Progenitor cell of endocrine pancreas (in vitro differentiated cells): ENCODE measurements around the gene MYOM3. TPM values are rescaled to one million over a fixed set of nuclear protein-coding genes. Genes with fewer than 3 reads are reported as not detected.

ENCODE experiments used
- DNase-seq: peaks from one replicate; pipeline ENCODE4 v3.0.0; 2021; ENCODE audit warnings: low spot score; ENCODE audit not compliant: unreplicated experiment
- H3K27ac Mint-ChIP-seq: 2 replicates; pipeline ENCODE4 v1.8.0; 2021; ENCODE audit warnings: mild to moderate bottlenecking, moderate library complexity, mixed read lengths
- H3K27me3 Mint-ChIP-seq: 2 replicates; pipeline ENCODE4 v1.8.0; 2021; ENCODE audit warnings: mixed read lengths
- H3K36me3 Mint-ChIP-seq: 2 replicates; pipeline ENCODE4 v1.8.0; 2022; ENCODE audit warnings: mixed read lengths; ENCODE audit not compliant: insufficient read depth
- H3K4me1 Mint-ChIP-seq: 2 replicates; pipeline ENCODE4 v1.8.0; 2021; ENCODE audit warnings: low read depth, mixed read lengths
- H3K4me3 Mint-ChIP-seq: 2 replicates; pipeline ENCODE4 v1.8.0; 2021; ENCODE audit warnings: low read depth, mild to moderate bottlenecking, moderate library complexity, mixed read lengths
- H3K9me3 Mint-ChIP-seq: 2 replicates; pipeline ENCODE4 v1.8.0; 2021; ENCODE audit warnings: low read depth, mixed read lengths
- CTCF ChIP-seq: fragments of 200-600 bp; sonication (generic); IDR thresholded peaks from one replicate; pipeline ENCODE4 v1.5.0; 2021; ENCODE audit warnings: antibody characterized with exemption, mild to moderate bottlenecking; ENCODE audit not compliant: unreplicated experiment
- total RNA-seq: library from RNA; stranded (reverse); gene quantifications from 2 replicates; pipeline ENCODE4 v1.2.1, GENCODE V29; 2021

MYOM3 gene
- total RNA-seq, 1 donor from 2014 or later, result 0.84 TPM

- Mint-ChIP-seq H3K36me3 (peaks cover 16% of the 10 kb centered on the region), H3K9me3 (no peaks in the 10 kb centered on the region), H3K4me1 (peaks cover 35% of the 10 kb centered on the region), H3K27ac (peak overlapping the region; percentile 33), H3K27me3 (no peaks in the 10 kb centered on the region), H3K4me3 (no peak overlapping the region)
- peak; percentile 49 for TF ChIP-seq CTCF
- no peak for DNase-seq
Measured at GRCh38 chr1:24155011-24155782, 43.3 kb upstream of the MYOM3 start.

- H3K4me3 Mint-ChIP-seq, result no peak overlapping the region
- H3K27ac Mint-ChIP-seq, result peak overlapping the region; percentile 73
- H3K27me3 Mint-ChIP-seq, result no peaks in the 10 kb centered on the region
- H3K36me3 Mint-ChIP-seq, result peaks cover 14% of the 10 kb centered on the region
- peaks cover 39% of the 10 kb centered on the region for H3K4me1 Mint-ChIP-seq
- no peaks in the 10 kb centered on the region for H3K9me3 Mint-ChIP-seq
- no peak for TF ChIP-seq CTCF
- no peak for DNase-seq
Measured at GRCh38 chr1:24154215-24154614, 42.3 kb upstream of the MYOM3 start.

DNA sequence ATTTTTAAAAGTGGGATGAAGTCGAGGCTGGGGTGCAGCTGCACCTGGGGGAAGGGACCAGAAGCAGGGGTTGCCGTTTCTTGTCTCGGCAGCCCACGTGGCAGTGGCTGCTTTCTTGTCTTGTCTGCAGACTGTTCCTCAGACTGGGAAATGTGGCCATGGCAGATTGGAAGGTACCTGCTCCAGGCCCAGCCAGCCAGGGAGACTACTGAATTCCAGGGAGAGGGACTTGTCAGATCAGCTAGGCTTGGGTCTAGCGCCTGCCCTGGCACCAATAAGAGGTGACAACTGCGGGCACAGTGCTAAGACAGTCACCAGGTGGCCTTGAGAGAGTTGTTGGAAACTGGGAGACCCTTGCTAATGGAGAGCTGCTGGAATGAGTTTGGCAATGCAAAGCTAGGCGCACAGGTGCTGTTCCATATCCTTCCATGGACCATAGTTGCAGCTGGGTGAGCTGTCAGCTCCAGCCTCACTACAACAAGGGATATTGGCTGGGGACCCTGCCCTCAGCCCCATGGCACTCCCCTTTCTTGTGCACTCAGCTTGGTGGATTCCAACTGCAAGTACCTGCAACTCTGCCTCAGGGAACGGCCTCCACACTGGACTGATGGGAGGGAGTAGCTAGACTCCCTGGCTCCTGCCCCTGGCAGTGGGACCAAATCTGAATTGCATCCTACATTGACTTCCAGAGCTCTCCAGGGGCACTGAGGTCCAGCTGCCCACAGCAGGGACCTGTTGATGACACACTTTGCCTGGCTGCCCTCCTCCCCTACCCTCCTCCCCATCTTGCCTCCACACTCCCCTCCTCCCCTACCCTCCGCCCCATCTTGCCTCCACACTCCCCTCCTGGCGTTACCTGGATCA is 40.9 kb upstream of the MYOM3 start:
- Mint-ChIP-seq H3K27ac (peak overlapping the region; percentile 98), H3K4me1 (peaks cover 39% of the 10 kb centered on the region), H3K27me3 (no peaks in the 10 kb centered on the region), H3K4me3 (peak overlapping the region; percentile 71), H3K36me3 (peaks cover 14% of the 10 kb centered on the region), H3K9me3 (no peaks in the 10 kb centered on the region)
- TF ChIP-seq CTCF, result no peak
- DNase-seq, result no peak

- DNase-seq, result peak; percentile 58
- Mint-ChIP-seq H3K27ac (peak overlapping the region; percentile 98), H3K4me3 (peak overlapping the region; percentile 71), H3K4me1 (peaks cover 39% of the 10 kb centered on the region), H3K9me3 (no peaks in the 10 kb centered on the region), H3K27me3 (no peaks in the 10 kb centered on the region), H3K36me3 (peaks cover 11% of the 10 kb centered on the region)
- no peak for TF ChIP-seq CTCF
Measured at GRCh38 chr1:24151175-24151533, 39.2 kb upstream of the MYOM3 start.
